Transverse colon (tissue), 4 donors: ENCODE measurements around the gene CORO2B.

Experiments used
- CTCF ChIP-seq, 5 experiments: fragments of 200-600 bp in 3 of 5; fragments of 450-650 bp in 2 of 5; sonication (generic) in 3 of 5; IDR thresholded peaks; 1 replicate in 2 of 5; 2 replicates in 3 of 5; pipeline ENCODE4 v1.5.1; 2016 to 2017; ENCODE audit warnings: antibody characterized with exemption in 5 of 5, inconsistent platforms in 3 of 5, mild to moderate bottlenecking in 2 of 5, moderate library complexity in 1 of 5
- POLR2A ChIP-seq: fragments of 450-650 bp; IDR thresholded peaks from one replicate; pipeline ENCODE4 v1.6.1; 2016; ENCODE audit warnings: antibody characterized with exemption, mild to moderate bottlenecking, moderate library complexity
- POLR2AphosphoS5 ChIP-seq, 3 donors: sonication (generic); formaldehyde crosslinking; IDR thresholded peaks; one replicate each; pipeline ENCODE4 v1.6.1; 2016; ENCODE audit warnings: antibody characterized with exemption in 3 of 3

DNA sequence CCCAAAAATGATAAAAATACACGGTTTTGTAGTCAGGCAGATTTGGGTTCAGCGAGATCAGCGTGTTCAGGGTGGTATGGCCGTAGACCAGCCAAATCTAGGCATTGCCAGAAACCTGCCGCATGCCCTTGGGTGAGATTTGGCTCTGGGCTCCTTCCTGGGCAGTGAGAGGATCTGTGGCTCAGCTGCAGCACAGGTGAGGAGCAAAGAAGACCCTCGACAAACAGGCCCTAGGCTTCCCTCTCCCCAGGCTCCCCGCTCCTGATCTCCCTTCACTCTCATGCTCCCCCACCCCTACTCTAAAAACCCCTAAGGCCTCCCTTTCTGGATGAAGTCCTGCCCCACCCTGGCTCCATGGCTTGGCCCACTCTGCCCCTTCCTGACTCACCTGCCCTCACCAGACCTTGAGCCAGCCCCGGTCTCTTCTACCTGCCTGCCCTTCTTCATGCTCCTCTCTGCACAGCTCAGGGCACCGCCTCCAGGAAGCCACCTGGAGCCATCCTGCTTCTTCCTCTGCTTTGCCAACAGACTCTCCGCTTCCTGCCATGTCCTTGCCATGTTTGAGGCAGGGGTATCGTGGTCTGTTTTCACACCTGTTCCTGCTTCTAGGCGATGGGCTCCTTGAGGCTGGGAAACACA lies 88.1 kb downstream of the CORO2B start:
- TF ChIP-seq POLR2A (no peak), POLR2AphosphoS5 (IDR thresholded peaks at IDR 0.05) (no peak), CTCF (IDR thresholded peaks at IDR 0.05) (no peak)
